ENCODE measurements around the gene OR6C75.

GRCh38 chr12:55400229-55400628 is 37.5 kb downstream of the OR6C75 start, which contains the start of gene OR6C65:
- TF ChIP-seq CTCF (IDR thresholded peaks at IDR 0.05; ENCODE audit: low read depth, low read length, missing input control) (no peak), SP1 (IDR thresholded peaks at IDR 0.05) (no peak), MAX (IDR thresholded peaks at IDR 0.05) (no peak), REST (IDR thresholded peaks at IDR 0.05) (no peak), ZBTB33 (IDR thresholded peaks at IDR 0.05) (no peak), JUND (IDR thresholded peaks at IDR 0.05) (no peak)

Measured in liver (tissue), 3 donors.